ENCODE results near the gene DENND1B. TPM values are rescaled to one million over a fixed set of nuclear protein-coding genes. Genes with fewer than 3 reads are reported as not detected.
"Not testable (repeated sequence)": the region's sequence is repeated elsewhere in the genome, so short reads cannot be mapped to it uniquely, and the experiment has no call there.

The DENND1B gene
- total RNA-seq, 4 donors from 2014 or later = 9.0 to 40.2 (median 10.8) TPM

GRCh38 chr1:197763307-197763706 lies 12.0 kb downstream of the DENND1B start:
- H3K9me3 ChIP-seq = no peaks in the 10 kb centered on the region
- DNase-seq (ENCODE audit: low spot score in 2 of 2) = no peak
- H3K36me3 ChIP-seq = peaks cover 0 to 6% (median 0%) of the 10 kb centered on the region in 3 donors
- H3K27ac ChIP-seq = no peak overlapping the region
- no peaks in the 10 kb centered on the region for H3K4me1 ChIP-seq
- H3K4me3 ChIP-seq = no peak overlapping the region
- H3K27me3 ChIP-seq = no peaks in the 10 kb centered on the region
- TF ChIP-seq POLR2A (IDR thresholded peaks at IDR 0.05) (no peak), CTCF (IDR thresholded peaks at IDR 0.05) (no peak), EP300 (IDR thresholded peaks at IDR 0.05) (no peak)

DNA sequence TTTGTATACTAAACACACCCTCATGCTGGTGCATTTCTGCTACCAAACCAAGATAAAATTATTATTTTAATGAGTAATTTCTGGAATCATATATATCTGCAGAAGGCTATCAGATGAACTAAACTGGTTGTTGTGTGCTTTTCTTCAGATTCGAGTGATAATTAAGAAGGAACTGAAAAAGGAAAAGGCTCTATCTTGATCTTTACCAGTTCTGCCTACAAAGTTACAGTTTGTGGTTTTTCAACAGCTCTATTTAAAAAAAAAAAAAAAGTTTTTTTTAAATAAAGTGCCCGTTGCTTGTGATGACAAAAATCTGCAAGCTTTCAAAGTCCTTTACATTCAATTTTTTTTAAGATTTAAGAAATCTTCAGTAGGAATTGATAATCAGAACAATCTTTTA lies 13.6 kb downstream of the DENND1B start:
- TF ChIP-seq EP300 (IDR thresholded peaks at IDR 0.05) (no peak), POLR2A (IDR thresholded peaks at IDR 0.05) (no peak), CTCF (IDR thresholded peaks at IDR 0.05) (no peak)
- no peaks in the 10 kb centered on the region for H3K9me3 ChIP-seq
- 64 to 67% methylated on average over 2 of the region's 2 CpGs for WGBS, 2 donors
- no peak overlapping the region for H3K4me3 ChIP-seq
- no peak overlapping the region for H3K27ac ChIP-seq
- DNase-seq (ENCODE audit: low spot score in 2 of 2) = no peak
- no peaks in the 10 kb centered on the region for H3K4me1 ChIP-seq
- H3K27me3 ChIP-seq = no peaks in the 10 kb centered on the region
- peaks cover 0 to 6% (median 0%) of the 10 kb centered on the region in 3 donors for H3K36me3 ChIP-seq

GRCh38 chr1:197755553-197755952 lies 19.7 kb downstream of the DENND1B start:
- H3K4me3 ChIP-seq; H3K36me3 ChIP-seq; DNase-seq (ENCODE audit: low spot score in 2 of 2); H3K4me1 ChIP-seq; H3K27ac ChIP-seq; H3K9me3 ChIP-seq; H3K27me3 ChIP-seq: not testable (repeated sequence)
- 66 to 74% methylated on average over 4 of the region's 4 CpGs for WGBS, 2 donors

- not testable (repeated sequence) for H3K27ac ChIP-seq; H3K9me3 ChIP-seq; H3K4me1 ChIP-seq; DNase-seq (ENCODE audit: low spot score in 2 of 2); H3K4me3 ChIP-seq; H3K27me3 ChIP-seq; H3K36me3 ChIP-seq
- 98 to 99% methylated on average over 6 of the region's 6 CpGs for WGBS, 2 donors
Observed at GRCh38 chr1:197752652-197753164, 22.6 kb downstream of the DENND1B start.

GRCh38 chr1:197750366-197750765 lies 24.9 kb downstream of the DENND1B start:
- no peak overlapping the region for H3K4me3 ChIP-seq
- no peak overlapping the region for H3K27ac ChIP-seq

GRCh38 chr1:197745911-197746310 lies 29.4 kb downstream of the DENND1B start:
- Histone ChIP-seq H3K4me3 (no peak overlapping the region), H3K27ac (no peak overlapping the region), H3K27me3 (no peaks in the 10 kb centered on the region), H3K4me1 (no peaks in the 10 kb centered on the region), H3K9me3 (no peaks in the 10 kb centered on the region), H3K36me3 (peaks cover 0 to 10% (median 0%) of the 10 kb centered on the region in 3 donors)
- WGBS, 2 donors = 81 to 91% methylated on average over 4 of the region's 4 CpGs
- DNase-seq (ENCODE audit: low spot score in 2 of 2) = no peak
- TF ChIP-seq CTCF (IDR thresholded peaks at IDR 0.05) = no peak
- no peak for TF ChIP-seq EP300 (IDR thresholded peaks at IDR 0.05)
- TF ChIP-seq POLR2A (IDR thresholded peaks at IDR 0.05) = no peak

More at GRCh38 chr1:197750366-197750765, 24.9 kb downstream of the DENND1B start:
- no peaks in the 10 kb centered on the region for H3K9me3 ChIP-seq
- TF ChIP-seq CTCF (IDR thresholded peaks at IDR 0.05) (no peak), EP300 (IDR thresholded peaks at IDR 0.05) (no peak), POLR2A (IDR thresholded peaks at IDR 0.05) (no peak)
- no peak for DNase-seq (ENCODE audit: low spot score in 2 of 2)
- H3K4me1 ChIP-seq = no peaks in the 10 kb centered on the region
- H3K27me3 ChIP-seq = no peaks in the 10 kb centered on the region
- peaks cover 0 to 15% (median 0%) of the 10 kb centered on the region in 3 donors for H3K36me3 ChIP-seq
